IMR-90 (cell line): ENCODE results near the gene C10orf71. TPM values are rescaled to one million over a fixed set of nuclear protein-coding genes. Genes with fewer than 3 reads are reported as not detected.

Experiments used
- ATAC-seq: fragments of 200-7000 bp; cut with Tn5 transposase; 2 replicates; pipeline ENCODE4 v1.9.1; 2020; ENCODE audit warnings: low read depth, mild to moderate bottlenecking, moderate library complexity
- BruUV-seq: library from RNA; stranded (reverse); fragments of 400-500 nt; replicated peaks from 2 replicates; lab custom pipeline; 2021; lab: Mats Ljungman, UMichigan
- CTCF ChIA-PET: fragments of 300-600 bp; formaldehyde crosslinking; extraction: SDS; loops from one replicate; lab custom pipeline; 2021; ENCODE audit warnings: antibody characterized with exemption; lab: Yijun Ruan, JAX
- POLR2A ChIA-PET: fragments of 300-600 bp; sonication (Branson Sonifier 250); formaldehyde crosslinking; loops from one replicate; lab custom pipeline; 2022; ENCODE audit warnings: antibody characterized with exemption; ENCODE audit not compliant: unreplicated experiment; lab: Charles Lee
- DNase-seq: peaks from one replicate; pipeline ENCODE4 v3.0.0; 2013
- H2AFZ ChIP-seq: replicated peaks from 2 replicates; pipeline ENCODE3; 2013; ENCODE audit warnings: low read length, mild to moderate bottlenecking; ENCODE audit not compliant: poor library complexity
- H2AK5ac ChIP-seq: 2 replicates; pipeline ENCODE4 v1.6.1; 2013; ENCODE audit warnings: low read depth, low read length, inconsistent platforms
- H2AK9ac ChIP-seq: replicated peaks from 2 replicates; pipeline ENCODE3; 2013; ENCODE audit warnings: mild to moderate bottlenecking, low read depth, low read length, moderate library complexity; ENCODE audit not compliant: poor library complexity
- H2BK120ac ChIP-seq: 2 replicates; pipeline ENCODE4 v1.6.1; 2013; ENCODE audit warnings: low read depth, low read length, inconsistent platforms
- H2BK15ac ChIP-seq: 3 replicates; pipeline ENCODE4 v1.6.1; 2013; ENCODE audit warnings: low read depth, low read length, inconsistent platforms
- H2BK20ac ChIP-seq: 2 replicates; pipeline ENCODE4 v1.6.1; 2013; ENCODE audit warnings: low read depth, mild to moderate bottlenecking, inconsistent platforms, low read length, moderate library complexity
- H2BK5ac ChIP-seq: 2 replicates; pipeline ENCODE4 v1.6.1; 2013; ENCODE audit warnings: mild to moderate bottlenecking, low read depth, low read length, inconsistent platforms; ENCODE audit not compliant: poor library complexity, severe bottlenecking
- H3K14ac ChIP-seq: replicated peaks from 2 replicates; pipeline ENCODE4 v1.6.1; 2013; ENCODE audit warnings: low read depth, low read length, inconsistent platforms
- H3K18ac ChIP-seq: 2 replicates; pipeline ENCODE4 v1.6.1; 2013; ENCODE audit warnings: low read depth, low read length, control low read depth
- H3K23ac ChIP-seq: 2 replicates; pipeline ENCODE4 v1.6.1; 2013; ENCODE audit warnings: low read depth, low read length, inconsistent platforms
- H3K27ac ChIP-seq: 2 replicates; pipeline ENCODE4 v1.5.1; 2013; ENCODE audit warnings: mild to moderate bottlenecking, control low read depth, low read length; ENCODE audit not compliant: insufficient read depth
- H3K27me3 ChIP-seq: 2 replicates; pipeline ENCODE4 v1.6.1; 2013; ENCODE audit warnings: low read length; ENCODE audit not compliant: control insufficient read depth, insufficient read depth
- H3K36me3 ChIP-seq: 2 replicates; pipeline ENCODE4 v1.6.1; 2013; ENCODE audit warnings: low read length, mixed read lengths; ENCODE audit not compliant: control insufficient read depth, insufficient read depth
- H3K4ac ChIP-seq: 2 replicates; pipeline ENCODE4 v1.6.1; 2013; ENCODE audit warnings: low read depth, low read length, inconsistent platforms
- H3K4me1 ChIP-seq: 2 replicates; pipeline ENCODE4 v1.6.1; 2013; ENCODE audit warnings: low read length, mixed read lengths; ENCODE audit not compliant: control insufficient read depth, insufficient read depth
- H3K4me2 ChIP-seq: 2 replicates; pipeline ENCODE4 v1.6.1; 2013; ENCODE audit warnings: low read depth, mild to moderate bottlenecking, control low read depth, low read length, moderate library complexity
- H3K4me3 ChIP-seq: 2 replicates; pipeline ENCODE4 v1.5.1; 2013; ENCODE audit warnings: low read depth, mild to moderate bottlenecking, control low read depth, low read length, moderate library complexity; ENCODE audit not compliant: insufficient read depth
- H3K56ac ChIP-seq: 2 replicates; pipeline ENCODE4 v1.6.1; 2013; ENCODE audit warnings: low read length, inconsistent platforms; ENCODE audit not compliant: insufficient read depth; ENCODE audit errors: extremely low read depth
- H3K79me1 ChIP-seq, 2 experiments: 2 replicates each; pipeline ENCODE4 v1.6.1; 2013; ENCODE audit warnings: low read length in 2 of 2, inconsistent platforms in 1 of 2, low read depth in 1 of 2
- H3K9ac ChIP-seq: 2 replicates; pipeline ENCODE4 v1.6.1; 2013; ENCODE audit warnings: low read depth, low read length, control low read depth
- H3K9me1 ChIP-seq: 2 replicates; pipeline ENCODE4 v1.6.1; 2013; ENCODE audit warnings: low read length, inconsistent platforms; ENCODE audit not compliant: insufficient read depth
- H3K9me3 ChIP-seq: 2 replicates; pipeline ENCODE4 v1.6.1; 2013; ENCODE audit warnings: low read length; ENCODE audit not compliant: control insufficient read depth, insufficient read depth
- H4K20me1 ChIP-seq: 2 replicates; pipeline ENCODE4 v1.6.1; 2013; ENCODE audit warnings: low read length, inconsistent platforms; ENCODE audit not compliant: insufficient read depth
- H4K5ac ChIP-seq: 2 replicates; pipeline ENCODE4 v1.6.1; 2013; ENCODE audit warnings: mild to moderate bottlenecking, low read depth, low read length, control low read depth
- H4K8ac ChIP-seq, 2 experiments: 2 replicates each; pipeline ENCODE4 v1.6.1; 2013; ENCODE audit warnings: low read depth in 2 of 2, low read length in 2 of 2, control low read depth in 1 of 2, inconsistent platforms in 1 of 2
- H4K91ac ChIP-seq: 2 replicates; pipeline ENCODE4 v1.6.1; 2013; ENCODE audit warnings: low read depth, low read length, inconsistent platforms; ENCODE audit not compliant: insufficient read depth
- BHLHE40 ChIP-seq: fragments of 150-350 bp; IDR thresholded peaks from 2 replicates; pipeline ENCODE4 v1.6.1; 2016; ENCODE audit warnings: mild to moderate bottlenecking, low read depth, low read length
- CEBPB ChIP-seq: IDR thresholded peaks from 2 replicates; pipeline ENCODE4 v1.6.1; 2012; ENCODE audit warnings: low read depth, low read length, improper control_type of control experiment
- CHD1 ChIP-seq: IDR thresholded peaks from 2 replicates; pipeline ENCODE4 v1.6.1; 2012; ENCODE audit warnings: low read depth, low read length, improper control_type of control experiment
- FOS ChIP-seq: fragments of 150-350 bp; IDR thresholded peaks from 2 replicates; pipeline ENCODE4 v1.6.1; 2016; ENCODE audit warnings: low read depth, low read length
- MAFK ChIP-seq: IDR thresholded peaks from 2 replicates; pipeline ENCODE4 v1.6.1; 2012; ENCODE audit warnings: low read depth, low read length, improper control_type of control experiment
- MAZ ChIP-seq: IDR thresholded peaks from 2 replicates; pipeline ENCODE4 v1.6.1; 2012; ENCODE audit warnings: low read depth, mild to moderate bottlenecking, low read length, improper control_type of control experiment, moderate library complexity, borderline replicate concordance
- MXI1 ChIP-seq: IDR thresholded peaks from 2 replicates; pipeline ENCODE4 v1.6.1; 2012; ENCODE audit warnings: low read depth, mild to moderate bottlenecking, low read length, moderate library complexity, borderline replicate concordance
- NFE2L2 ChIP-seq: fragments of 150-350 bp; IDR thresholded peaks from 2 replicates; pipeline ENCODE4 v1.6.1; 2016; ENCODE audit warnings: low read depth, mild to moderate bottlenecking, low read length
- POLR2A ChIP-seq: IDR thresholded peaks from 2 replicates; pipeline ENCODE4 v1.6.1; 2012; ENCODE audit warnings: mild to moderate bottlenecking, low read depth, low read length
- RAD21 ChIP-seq: IDR thresholded peaks from 2 replicates; pipeline ENCODE4 v1.6.1; 2012; ENCODE audit warnings: low read length, improper control_type of control experiment
- RCOR1 ChIP-seq: IDR thresholded peaks from 2 replicates; pipeline ENCODE4 v1.6.1; 2012; ENCODE audit warnings: mild to moderate bottlenecking, low read length, improper control_type of control experiment; ENCODE audit not compliant: insufficient replicate concordance
- RFX5 ChIP-seq: IDR thresholded peaks from 2 replicates; pipeline ENCODE4 v1.8.0; 2012; ENCODE audit warnings: low read depth, mild to moderate bottlenecking, low read length, moderate library complexity
- SMC3 ChIP-seq: fragments of 150-350 bp; IDR thresholded peaks from 2 replicates; pipeline ENCODE4 v1.6.1; 2016; ENCODE audit warnings: low read depth, mild to moderate bottlenecking, antibody characterized with exemption, low read length, moderate library complexity
- WGBS, 2 experiments: methylation state at CpG; one replicate each; pipeline versions ENCODE4 v1.1.5 to v1.1.7; 2013; ENCODE audit warnings: missing lambda C conversion rate in 2 of 2; ENCODE audit not compliant: insufficient read length in 1 of 2; ENCODE audit errors: extremely low coverage in 2 of 2; 5-methylcytosine and 5-hydroxymethylcytosine counted together
- dilution Hi-C: fragments of 300-500 bp; cut with HindIII; formaldehyde crosslinking; loops from one replicate; pipeline ENCODE4 v1.14.3; 2018; ENCODE audit warnings: low sequenced_read_pairs; ENCODE audit not compliant: unreplicated experiment
- in situ Hi-C: fragments of 300-500 bp; cut with MboI; formaldehyde crosslinking; loops from 3 replicates; pipeline ENCODE4 v1.14.3; 2019; ENCODE audit warnings: low sequenced_read_pairs, inconsistent platforms, mixed read lengths
- intact Hi-C: fragments of 100-400 bp; cut with micrococcal nuclease; formaldehyde crosslinking; loops from 2 replicates; pipeline ENCODE4 v1.10.0; 2022
- polyA plus RNA-seq, 3 experiments: library from polyadenylated mRNA; depleted of rRNA; stranded (reverse); fragments of >200 nt; gene quantifications; 2 replicates each; pipeline ENCODE4 v1.2.3, GENCODE V29; 2012; ENCODE audit warnings: low replicate concordance in 1 of 3
- total RNA-seq: library from RNA; depleted of rRNA; stranded (reverse); fragments of >200 nt; gene quantifications from 2 replicates; pipeline ENCODE4 v1.2.3, GENCODE V29; 2012
- TF ChIP-seq, protein P1 (sequence below): fragments of 150-350 bp; IDR thresholded peaks from 2 replicates; pipeline ENCODE4 v1.6.1; 2016; ENCODE audit warnings: low read depth, mild to moderate bottlenecking, low read length, moderate library complexity, borderline replicate concordance
- TF ChIP-seq, protein P2 (sequence below): fragments of 150-350 bp; IDR thresholded peaks from 2 replicates; pipeline ENCODE4 v1.6.1; 2017; ENCODE audit warnings: mild to moderate bottlenecking, antibody characterized with exemption, low read length, low read depth

The C10orf71 gene
- total and polyA plus RNA-seq, 2 of the 4 experiments (the other 2 are of a cell fraction), result not detected

DNA sequence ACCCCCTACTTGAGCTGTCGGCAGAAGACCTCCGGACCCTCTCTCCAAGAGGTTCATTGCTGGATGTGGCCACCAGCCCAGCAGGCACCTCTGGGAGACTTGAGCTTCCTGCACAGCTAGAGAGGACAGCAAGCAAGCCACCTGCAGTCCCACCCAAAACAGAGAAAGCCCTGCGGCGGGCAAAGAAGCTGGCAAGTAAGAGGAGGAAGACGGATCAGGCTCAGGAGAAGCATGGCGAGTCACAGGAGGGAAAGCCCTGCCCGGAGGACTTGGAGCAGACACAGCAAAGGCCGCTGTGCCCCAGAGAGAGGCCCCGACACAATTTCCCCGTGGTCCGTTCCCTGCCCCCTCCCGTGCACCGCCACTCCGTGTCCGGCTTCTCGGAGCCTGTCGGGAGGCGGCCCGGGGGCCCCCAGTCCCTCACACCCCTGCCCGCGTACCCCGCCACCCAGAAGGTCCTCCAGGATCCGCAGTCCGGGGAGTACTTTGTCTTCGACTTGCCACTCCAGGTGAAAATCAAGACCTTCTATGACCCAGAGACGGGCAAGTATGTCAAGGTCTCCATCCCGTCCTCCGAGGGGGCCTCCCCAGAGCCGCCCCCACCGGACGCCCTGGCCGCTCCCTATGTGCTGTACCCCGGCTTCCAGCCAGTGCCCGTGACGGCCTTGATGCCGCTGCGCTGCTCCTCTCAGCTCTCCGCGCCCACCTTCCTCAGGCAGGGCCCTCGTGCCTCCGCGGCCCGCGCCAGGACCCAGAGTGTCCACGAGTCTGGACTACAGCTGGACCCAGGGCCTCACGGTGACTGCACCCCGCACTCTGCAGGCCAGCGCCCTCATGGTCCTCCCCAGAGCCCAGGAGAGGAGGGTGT, 27.2 kb downstream of the C10orf71 start:
- no peak overlapping the region for H3K14ac ChIP-seq
- H2AFZ ChIP-seq, result no peak overlapping the region
- H4K5ac ChIP-seq, result no peak overlapping the region
- H3K9me1 ChIP-seq, result no peaks in the 10 kb centered on the region
- H3K4me3 ChIP-seq, result no peak overlapping the region
- peaks cover 17% of the 10 kb centered on the region for H3K27me3 ChIP-seq
- no peak overlapping the region for H2BK20ac ChIP-seq
- H2BK120ac ChIP-seq, result no peak overlapping the region
- H3K27ac ChIP-seq, result no peak overlapping the region
- H2BK15ac ChIP-seq, result no peak overlapping the region
- H2AK5ac ChIP-seq, result no peak overlapping the region
- H2AK9ac ChIP-seq, result no peak overlapping the region
- H3K4ac ChIP-seq, result no peak overlapping the region
- no peaks in the 10 kb centered on the region for H3K9me3 ChIP-seq
- H3K36me3 ChIP-seq, result no peaks in the 10 kb centered on the region
- no peak overlapping the region for H3K23ac ChIP-seq
- no peak overlapping the region for H3K56ac ChIP-seq
- H4K91ac ChIP-seq, result no peak overlapping the region
- no peaks in the 10 kb centered on the region for H3K4me1 ChIP-seq
- ChIA-PET POLR2A (no interaction called here), CTCF (no interaction called here)
- no peak overlapping the region for H2BK5ac ChIP-seq
- H4K20me1 ChIP-seq, result no peaks in the 10 kb centered on the region
- H3K4me2 ChIP-seq, result no peak overlapping the region
- no peak overlapping the region for H3K18ac ChIP-seq
- BruUV-seq, result no TSS peak
- no peak for DNase-seq
- H3K79me1 ChIP-seq, result no peaks in the 10 kb centered on the region
- no peak for ATAC-seq
- 88% methylated on average over 25 of the region's 48 CpGs; no CpG with 5 or more reads in 1 of the 2 experiments for WGBS, 2 experiments
- intact Hi-C loops (no loop called here), in situ Hi-C loops (no loop called here), dilution Hi-C loops (no loop called here)
- H3K9ac ChIP-seq, result no peak overlapping the region
- no peak overlapping the region for H4K8ac ChIP-seq
- TF ChIP-seq, protein P1, sequence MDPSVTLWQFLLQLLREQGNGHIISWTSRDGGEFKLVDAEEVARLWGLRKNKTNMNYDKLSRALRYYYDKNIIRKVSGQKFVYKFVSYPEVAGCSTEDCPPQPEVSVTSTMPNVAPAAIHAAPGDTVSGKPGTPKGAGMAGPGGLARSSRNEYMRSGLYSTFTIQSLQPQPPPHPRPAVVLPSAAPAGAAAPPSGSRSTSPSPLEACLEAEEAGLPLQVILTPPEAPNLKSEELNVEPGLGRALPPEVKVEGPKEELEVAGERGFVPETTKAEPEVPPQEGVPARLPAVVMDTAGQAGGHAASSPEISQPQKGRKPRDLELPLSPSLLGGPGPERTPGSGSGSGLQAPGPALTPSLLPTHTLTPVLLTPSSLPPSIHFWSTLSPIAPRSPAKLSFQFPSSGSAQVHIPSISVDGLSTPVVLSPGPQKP, result no peak
- no peak for TF ChIP-seq MXI1
- TF ChIP-seq FOS, result no peak
- TF ChIP-seq RAD21, result no peak
- no peak for TF ChIP-seq CHD1
- TF ChIP-seq SMC3, result no peak
- TF ChIP-seq RFX5, result no peak
- no peak for TF ChIP-seq POLR2A
- TF ChIP-seq, protein P2, sequence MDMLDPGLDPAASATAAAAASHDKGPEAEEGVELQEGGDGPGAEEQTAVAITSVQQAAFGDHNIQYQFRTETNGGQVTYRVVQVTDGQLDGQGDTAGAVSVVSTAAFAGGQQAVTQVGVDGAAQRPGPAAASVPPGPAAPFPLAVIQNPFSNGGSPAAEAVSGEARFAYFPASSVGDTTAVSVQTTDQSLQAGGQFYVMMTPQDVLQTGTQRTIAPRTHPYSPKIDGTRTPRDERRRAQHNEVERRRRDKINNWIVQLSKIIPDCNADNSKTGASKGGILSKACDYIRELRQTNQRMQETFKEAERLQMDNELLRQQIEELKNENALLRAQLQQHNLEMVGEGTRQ, result no peak
- TF ChIP-seq BHLHE40, result no peak
- TF ChIP-seq NFE2L2, result no peak
- TF ChIP-seq MAZ, result no peak
- no peak for TF ChIP-seq RCOR1
- TF ChIP-seq CEBPB, result no peak
- no peak for TF ChIP-seq MAFK
